Activated CD8-positive, alpha-beta T cell treated with anti-CD3 and anti-CD28 coated beads for 36 hours (primary cell): ENCODE measurements around the gene STXBP4. TPM values are rescaled to one million over a fixed set of nuclear protein-coding genes. Genes with fewer than 3 reads are reported as not detected.

Source experiments
- ATAC-seq: fragments of 200-7000 bp; cut with Tn5 transposase; one replicate; pipeline ENCODE4 v1.10.0; 2021; ENCODE audit warnings: mild to moderate bottlenecking, moderate library complexity
- CTCF ChIA-PET: fragments of 350-600 bp; sonication (Branson Sonifier 250); formaldehyde crosslinking; loops from one replicate; lab custom pipeline; 2021; ENCODE audit warnings: antibody characterized with exemption; lab: Charles Lee
- POLR2A ChIA-PET: fragments of 350-600 bp; sonication (Branson Sonifier 250); formaldehyde crosslinking; loops from one replicate; lab custom pipeline; 2021; ENCODE audit warnings: antibody characterized with exemption; lab: Charles Lee
- DNase-seq: peaks from one replicate; pipeline ENCODE4 v3.0.0-alpha.2; 2020
- H3K27ac Mint-ChIP-seq: one replicate; pipeline ENCODE4 v1.8.0; 2021; ENCODE audit warnings: mild to moderate bottlenecking, mixed read lengths
- H3K27me3 Mint-ChIP-seq: one replicate; pipeline ENCODE4 v1.8.0; 2021; ENCODE audit warnings: mixed read lengths
- H3K36me3 Mint-ChIP-seq: one replicate; pipeline ENCODE4 v1.8.0; 2021; ENCODE audit warnings: low read depth, mixed read lengths
- H3K4me1 Mint-ChIP-seq: one replicate; pipeline ENCODE4 v1.8.0; 2021; ENCODE audit warnings: low read depth, mixed read lengths
- H3K4me3 Mint-ChIP-seq: one replicate; pipeline ENCODE4 v1.8.0; 2021; ENCODE audit warnings: mild to moderate bottlenecking, moderate library complexity, mixed read lengths
- H3K9me3 Mint-ChIP-seq: one replicate; pipeline ENCODE4 v1.8.0; 2021; ENCODE audit warnings: mixed read lengths
- intact Hi-C: fragments of 100-400 bp; cut with micrococcal nuclease; formaldehyde crosslinking; loops from one replicate; pipeline ENCODE4 v1.10.0; 2022
- total RNA-seq, 2 experiments: library from RNA; stranded (reverse); gene quantifications; one replicate each; pipeline ENCODE4 v1.2.3, GENCODE V29; 2021
- TF ChIP-seq, protein P1 (sequence below): fragments of 200-600 bp; IDR thresholded peaks from one replicate; pipeline ENCODE4 v1.8.0; 2022; ENCODE audit warnings: antibody characterized with exemption, mild to moderate bottlenecking

Gene STXBP4, protein sequence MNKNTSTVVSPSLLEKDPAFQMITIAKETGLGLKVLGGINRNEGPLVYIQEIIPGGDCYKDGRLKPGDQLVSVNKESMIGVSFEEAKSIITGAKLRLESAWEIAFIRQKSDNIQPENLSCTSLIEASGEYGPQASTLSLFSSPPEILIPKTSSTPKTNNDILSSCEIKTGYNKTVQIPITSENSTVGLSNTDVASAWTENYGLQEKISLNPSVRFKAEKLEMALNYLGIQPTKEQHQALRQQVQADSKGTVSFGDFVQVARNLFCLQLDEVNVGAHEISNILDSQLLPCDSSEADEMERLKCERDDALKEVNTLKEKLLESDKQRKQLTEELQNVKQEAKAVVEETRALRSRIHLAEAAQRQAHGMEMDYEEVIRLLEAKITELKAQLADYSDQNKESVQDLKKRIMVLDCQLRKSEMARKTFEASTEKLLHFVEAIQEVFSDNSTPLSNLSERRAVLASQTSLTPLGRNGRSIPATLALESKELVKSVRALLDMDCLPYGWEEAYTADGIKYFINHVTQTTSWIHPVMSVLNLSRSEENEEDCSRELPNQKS
- 1 to 10 TPM; 4.8 to 6.4 TPM for total RNA-seq

- Mint-ChIP-seq H3K27ac (no peak within 1 kb of the TSS), H3K4me3 (no peak within 1 kb of the TSS), H3K4me1 (peaks cover 31% of the 10 kb centered on the region), H3K36me3 (peaks cover 8% of the 10 kb centered on the region), H3K9me3 (no peaks in the 10 kb centered on the region), H3K27me3 (no peaks in the 10 kb centered on the region)
- CTCF ChIA-PET: interaction anchor here (1.2 kb wide), 1 partner anchor 38 kb away, joined by 3 read pairs; no protein-coding TSS in a partner anchor
- peak; percentile 98 for ATAC-seq
- DNase-seq: peak; percentile 96
- POLR2A ChIA-PET: interaction anchor here (0.6 to 1.1 kb wide), 2 partner anchors 10 to 379 kb away, joined by 3 read pairs; no protein-coding TSS in a partner anchor
- TF ChIP-seq, protein P1, sequence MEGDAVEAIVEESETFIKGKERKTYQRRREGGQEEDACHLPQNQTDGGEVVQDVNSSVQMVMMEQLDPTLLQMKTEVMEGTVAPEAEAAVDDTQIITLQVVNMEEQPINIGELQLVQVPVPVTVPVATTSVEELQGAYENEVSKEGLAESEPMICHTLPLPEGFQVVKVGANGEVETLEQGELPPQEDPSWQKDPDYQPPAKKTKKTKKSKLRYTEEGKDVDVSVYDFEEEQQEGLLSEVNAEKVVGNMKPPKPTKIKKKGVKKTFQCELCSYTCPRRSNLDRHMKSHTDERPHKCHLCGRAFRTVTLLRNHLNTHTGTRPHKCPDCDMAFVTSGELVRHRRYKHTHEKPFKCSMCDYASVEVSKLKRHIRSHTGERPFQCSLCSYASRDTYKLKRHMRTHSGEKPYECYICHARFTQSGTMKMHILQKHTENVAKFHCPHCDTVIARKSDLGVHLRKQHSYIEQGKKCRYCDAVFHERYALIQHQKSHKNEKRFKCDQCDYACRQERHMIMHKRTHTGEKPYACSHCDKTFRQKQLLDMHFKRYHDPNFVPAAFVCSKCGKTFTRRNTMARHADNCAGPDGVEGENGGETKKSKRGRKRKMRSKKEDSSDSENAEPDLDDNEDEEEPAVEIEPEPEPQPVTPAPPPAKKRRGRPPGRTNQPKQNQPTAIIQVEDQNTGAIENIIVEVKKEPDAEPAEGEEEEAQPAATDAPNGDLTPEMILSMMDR: peak; percentile 44
- intact Hi-C loops: no loop called here
Observed at GRCh38 chr17:54968262-54968987, at the start of gene STXBP4, which contains the start of gene COX11. STXBP4 (plus strand) TSS chr17:54968765; CDS start chr17:54986220, 17,455 bp downstream. COX11 (minus strand) TSS chr17:54968654; CDS start chr17:54968646, 8 bp downstream.

- peaks cover 7% of the 10 kb centered on the region for H3K9me3 Mint-ChIP-seq
- ChIA-PET CTCF (no interaction called here), POLR2A (no interaction called here)
- no peak for ATAC-seq
- TF ChIP-seq, protein P1: no peak
- intact Hi-C loops: no loop called here
- peaks cover 4% of the 10 kb centered on the region for H3K27me3 Mint-ChIP-seq
- H3K4me1 Mint-ChIP-seq: no peaks in the 10 kb centered on the region
- no peaks in the 10 kb centered on the region for H3K36me3 Mint-ChIP-seq
- no peak overlapping the region for H3K27ac Mint-ChIP-seq
- no peak overlapping the region for H3K4me3 Mint-ChIP-seq
- DNase-seq: no peak
Observed at GRCh38 chr17:54919425-54919824, 49.1 kb upstream of the STXBP4 start.

DNA sequence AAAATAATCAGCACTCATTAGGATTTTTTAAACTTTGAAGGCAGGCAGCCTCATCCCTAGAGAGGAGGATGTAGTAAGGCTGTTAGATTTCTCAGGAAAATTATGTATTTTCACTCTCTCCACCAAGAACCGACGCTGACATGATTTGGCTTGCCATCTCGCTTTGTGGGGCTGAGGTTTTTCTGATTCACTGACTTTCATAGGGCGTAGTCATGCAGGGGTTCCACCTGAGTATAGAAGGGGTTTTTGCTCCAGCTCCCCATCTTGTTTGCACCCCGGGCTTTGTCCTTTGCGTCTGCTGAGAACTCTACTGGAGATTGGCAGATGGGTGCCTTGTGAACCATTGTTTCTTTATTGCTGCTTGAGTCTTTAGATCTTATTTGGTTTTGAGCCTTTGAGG is 47.7 kb upstream of the STXBP4 start:
- Mint-ChIP-seq H3K4me3 (no peak overlapping the region), H3K9me3 (peaks cover 7% of the 10 kb centered on the region), H3K27ac (no peak overlapping the region), H3K36me3 (no peaks in the 10 kb centered on the region), H3K4me1 (no peaks in the 10 kb centered on the region), H3K27me3 (peaks cover 4% of the 10 kb centered on the region)
- CTCF ChIA-PET: no interaction called here
- TF ChIP-seq, protein P1: no peak
- DNase-seq: no peak
- ATAC-seq: no peak
- intact Hi-C loops: no loop called here
- POLR2A ChIA-PET: no interaction called here

DNA sequence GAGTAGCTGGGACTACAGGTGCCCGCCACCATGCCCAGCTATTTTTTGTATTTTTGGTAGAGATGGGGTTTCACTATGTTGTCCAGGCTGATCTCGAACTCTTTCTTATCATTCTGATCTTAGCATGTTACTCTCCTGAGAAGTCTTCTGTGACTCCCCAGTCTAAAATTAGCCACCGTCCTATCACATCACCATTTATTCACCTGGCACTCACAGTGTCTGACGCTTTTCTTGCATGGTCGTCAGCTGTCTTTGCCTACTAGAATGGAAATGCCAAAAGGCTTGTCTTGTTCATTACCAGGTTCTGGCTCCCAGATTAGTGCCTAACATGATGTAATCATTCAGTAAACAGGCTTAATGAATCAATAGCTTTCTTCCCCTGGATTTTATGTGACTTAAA is 44.2 kb upstream of the STXBP4 start:
- ATAC-seq (no peak), DNase-seq (no peak)
- intact Hi-C loops: no loop called here
- Mint-ChIP-seq H3K4me1 (no peaks in the 10 kb centered on the region), H3K36me3 (no peaks in the 10 kb centered on the region), H3K27me3 (peaks cover 9% of the 10 kb centered on the region), H3K27ac (no peak overlapping the region), H3K9me3 (no peaks in the 10 kb centered on the region), H3K4me3 (no peak overlapping the region)
- TF ChIP-seq, protein P1: no peak
- POLR2A ChIA-PET: no interaction called here
- CTCF ChIA-PET: no interaction called here
